ENCODE data around the gene ACTRT2. TPM values are rescaled to one million over a fixed set of nuclear protein-coding genes. Genes with fewer than 3 reads are reported as not detected.

The ACTRT2 gene
- total RNA-seq, 4 donors from 2014 or later, result not detected

- no peak overlapping the region for H3K27ac ChIP-seq
- TF ChIP-seq POLR2A (IDR thresholded peaks at IDR 0.05) (no peak), CTCF (IDR thresholded peaks at IDR 0.05) (no peak), EP300 (IDR thresholded peaks at IDR 0.05) (no peak)
- DNase-seq (ENCODE audit: low spot score in 2 of 2), result no peak
- H3K27me3 ChIP-seq, result peaks cover 0 to 5% of the 10 kb centered on the region in 2 donors
- peaks cover 0 to 28% (median 1%) of the 10 kb centered on the region in 4 donors for H3K4me1 ChIP-seq
- WGBS, 2 donors, result 50 to 60% methylated on average over 13 to 17 of the region's 18 CpGs
- H3K36me3 ChIP-seq, result no peaks in the 10 kb centered on the region
- H3K4me3 ChIP-seq, result no peak overlapping the region
- no peaks in the 10 kb centered on the region for H3K9me3 ChIP-seq
These were observed 47.4 kb upstream of the ACTRT2 start for GRCh38 chr1:2973601-2974593.

GRCh38 chr1:2974701-2975301 lies 46.5 kb upstream of the ACTRT2 start:
- Histone ChIP-seq H3K4me3 (no peak overlapping the region), H3K9me3 (no peaks in the 10 kb centered on the region), H3K4me1 (peaks cover 0 to 19% (median 0%) of the 10 kb centered on the region in 4 donors), H3K36me3 (no peaks in the 10 kb centered on the region), H3K27ac (no peak overlapping the region), H3K27me3 (peaks cover 0 to 5% of the 10 kb centered on the region in 2 donors)
- WGBS, 2 donors, result 73 to 78% methylated on average over 13 to 16 of the region's 18 CpGs
- TF ChIP-seq EP300 (IDR thresholded peaks at IDR 0.05) (no peak), POLR2A (IDR thresholded peaks at IDR 0.05) (no peak), CTCF (IDR thresholded peaks at IDR 0.05) (no peak)
- DNase-seq (ENCODE audit: low spot score in 2 of 2), result no peak

GRCh38 chr1:2975466-2976179 lies 45.6 kb upstream of the ACTRT2 start:
- Histone ChIP-seq H3K4me3 (no peak overlapping the region), H3K4me1 (peaks cover 0 to 15% (median 0%) of the 10 kb centered on the region in 4 donors), H3K27ac (no peak overlapping the region), H3K36me3 (no peaks in the 10 kb centered on the region), H3K27me3 (peaks cover 0 to 5% of the 10 kb centered on the region in 2 donors), H3K9me3 (no peaks in the 10 kb centered on the region)
- no peak for DNase-seq (ENCODE audit: low spot score in 2 of 2)
- WGBS, 2 donors, result 55 to 76% methylated on average over 7 to 13 of the region's 19 CpGs
- no peak for TF ChIP-seq POLR2A (IDR thresholded peaks at IDR 0.05)
- no peak for TF ChIP-seq EP300 (IDR thresholded peaks at IDR 0.05)
- TF ChIP-seq CTCF (IDR thresholded peaks at IDR 0.05), result no peak

GRCh38 chr1:2976180-2976562 lies 45.1 kb upstream of the ACTRT2 start:
- no peak overlapping the region for H3K27ac ChIP-seq
- H3K4me1 ChIP-seq, result peaks cover 0 to 15% (median 0%) of the 10 kb centered on the region in 4 donors
- 70 to 74% methylated on average over 6 of the region's 6 CpGs for whole genome bisulfite sequencing, 2 donors
- no peaks in the 10 kb centered on the region for H3K9me3 ChIP-seq
- no peak overlapping the region for H3K4me3 ChIP-seq
- no peak for TF ChIP-seq POLR2A (IDR thresholded peaks at IDR 0.05)
- no peak for TF ChIP-seq CTCF (IDR thresholded peaks at IDR 0.05)
- no peak for TF ChIP-seq EP300 (IDR thresholded peaks at IDR 0.05)
- H3K27me3 ChIP-seq, result peaks cover 0 to 5% of the 10 kb centered on the region in 2 donors
- no peaks in the 10 kb centered on the region for H3K36me3 ChIP-seq
- DNase-seq (ENCODE audit: low spot score in 2 of 2), result no peak
